Sigmoid colon (tissue), 7 donors: Measurements from ENCODE around the gene SLC4A1AP. TPM values are rescaled to one million over a fixed set of nuclear protein-coding genes. Genes with fewer than 3 reads are reported as not detected.

Experiments
- DNase-seq: peaks from one replicate; pipeline ENCODE4 v3.0.0-alpha.2; 2019
- H3K27ac ChIP-seq, 4 donors: fragments of 200-600 bp; sonication (generic); one replicate each; pipeline ENCODE4 v1.5.1; 2016 to 2019; ENCODE audit warnings: mild to moderate bottlenecking in 1 of 4
- H3K27me3 ChIP-seq, 3 donors: fragments of 200-600 bp; sonication (generic); one replicate each; pipeline ENCODE4 v1.5.1; 2019; ENCODE audit warnings: mild to moderate bottlenecking in 1 of 3
- H3K36me3 ChIP-seq, 4 donors: fragments of 200-600 bp; sonication (generic); one replicate each; pipeline ENCODE4 v1.5.1; 2016 to 2019
- H3K4me1 ChIP-seq, 4 donors: fragments of 200-600 bp; sonication (generic); one replicate each; pipeline ENCODE4 v1.5.1; 2017 to 2019
- H3K4me3 ChIP-seq, 4 donors: fragments of 200-600 bp; sonication (generic); one replicate each; pipeline ENCODE4 v1.5.1; 2017 to 2019; ENCODE audit warnings: mild to moderate bottlenecking in 2 of 4, moderate library complexity in 1 of 4
- H3K9me3 ChIP-seq, 4 donors: fragments of 200-600 bp in 3 of 4; sonication (generic) in 3 of 4; one replicate each; pipeline versions ENCODE4 v1.5.1 to v1.6.1; 2013 to 2019
- CTCF ChIP-seq, 4 experiments: fragments of 450-650 bp in 3 of 4; fragments of 200-600 bp in 1 of 4; IDR thresholded peaks; one replicate each; pipeline ENCODE4 v1.5.1; 2016 to 2019; ENCODE audit warnings: antibody characterized with exemption in 4 of 4, mild to moderate bottlenecking in 3 of 4, moderate library complexity in 2 of 4
- EP300 ChIP-seq, 4 donors: sonication (generic); formaldehyde crosslinking; IDR thresholded peaks; one replicate each; pipeline ENCODE4 v1.6.1; 2017; ENCODE audit warnings: antibody characterized with exemption in 4 of 4
- POLR2A ChIP-seq, 2 donors: fragments of 450-650 bp; IDR thresholded peaks; one replicate each; pipeline ENCODE4 v1.6.1; 2016; ENCODE audit warnings: antibody characterized with exemption in 2 of 2, mild to moderate bottlenecking in 2 of 2, moderate library complexity in 2 of 2
- POLR2AphosphoS5 ChIP-seq, 4 donors: sonication (generic); formaldehyde crosslinking; IDR thresholded peaks; one replicate each; pipeline ENCODE4 v1.6.1; 2017; ENCODE audit warnings: antibody characterized with exemption in 4 of 4
- WGBS, 2 donors: extraction: QIAGEN DNeasy Blood & Tissue Kit; methylation state at CpG; one replicate each; pipeline ENCODE4 v1.1.7; 2013; 5-methylcytosine and 5-hydroxymethylcytosine counted together
- intact Hi-C: fragments of 100-400 bp; cut with DNase I; formaldehyde crosslinking; loops from one replicate; pipeline ENCODE4 v1.15.1; 2023
- polyA plus RNA-seq, 3 donors: library from polyadenylated mRNA; stranded (reverse); fragments of 200-250 nt; gene quantifications; one replicate each; pipeline ENCODE4 v1.2.3, GENCODE V29; 2013
- total RNA-seq, 4 donors: library from RNA; depleted of rRNA; stranded (reverse); fragments of >200 nt; gene quantifications; one replicate each; pipeline ENCODE4 v1.1.0, GENCODE V29; 2016
- donor health status: healthy with polysubstance abuse.
- donor health status: Bipolar disorder and iron deficiency.
- donor health status: healthy.

SLC4A1AP gene
- total and polyA plus RNA-seq, 7 donors, result 10.2 to 21.4 (median 16.0) TPM

- Histone ChIP-seq H3K4me1 (peaks cover 0 to 6% (median 0%) of the 10 kb centered on the region in 4 donors), H3K27ac (no peak overlapping the region), H3K4me3 (no peak overlapping the region), H3K36me3 (peaks cover 33 to 99% (median 57%) of the 10 kb centered on the region in 4 donors), H3K9me3 (no peaks in the 10 kb centered on the region), H3K27me3 (no peaks in the 10 kb centered on the region)
- 94 to 97% methylated on average over 7 of the region's 7 CpGs for WGBS, 2 donors
- intact Hi-C loops, result no loop called here
- no peak for DNase-seq
- TF ChIP-seq POLR2AphosphoS5 (IDR thresholded peaks at IDR 0.05) (no peak), CTCF (IDR thresholded peaks at IDR 0.05) (no peak), POLR2A (IDR thresholded peaks at IDR 0.05) (no peak), EP300 (IDR thresholded peaks at IDR 0.05) (no peak)
These were observed 8.3 kb upstream of the SLC4A1AP start for GRCh38 chr2:27655155-27655951.

DNA sequence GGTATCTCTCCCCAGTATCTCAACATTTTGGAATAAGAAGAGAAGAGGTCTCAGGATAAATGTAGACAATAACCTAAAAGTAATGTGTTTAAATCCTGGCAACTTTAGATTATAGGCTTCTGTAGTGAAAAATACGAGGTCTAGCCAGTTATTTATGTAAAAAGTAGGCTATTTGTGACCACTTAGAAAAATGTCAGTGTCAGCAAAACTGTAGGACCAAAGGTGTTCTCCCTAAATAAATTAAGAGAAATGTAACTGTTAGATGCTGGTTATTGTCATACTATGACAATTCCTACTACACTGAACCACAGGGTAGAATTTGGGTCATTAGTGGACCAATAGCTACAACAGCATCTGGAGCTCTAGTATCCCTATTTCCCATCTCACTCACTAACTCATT is 2.3 kb upstream of the SLC4A1AP start:
- no peaks in the 10 kb centered on the region for H3K9me3 ChIP-seq
- intact Hi-C loops, result no loop called here
- H3K4me3 ChIP-seq, result no peak overlapping the region
- no peak for DNase-seq
- TF ChIP-seq EP300 (IDR thresholded peaks at IDR 0.05) (no peak), CTCF (IDR thresholded peaks at IDR 0.05) (no peak), POLR2A (IDR thresholded peaks at IDR 0.05) (no peak), POLR2AphosphoS5 (IDR thresholded peaks at IDR 0.05) (no peak)
- H3K27ac ChIP-seq, result no peak overlapping the region
- no peaks in the 10 kb centered on the region for H3K27me3 ChIP-seq
- peaks cover 9 to 50% (median 30%) of the 10 kb centered on the region in 4 donors for H3K36me3 ChIP-seq
- peaks cover 0 to 36% (median 29%) of the 10 kb centered on the region in 4 donors for H3K4me1 ChIP-seq
- WGBS, 2 donors, result 91% methylated on average over 1 of the region's 1 CpG

DNA sequence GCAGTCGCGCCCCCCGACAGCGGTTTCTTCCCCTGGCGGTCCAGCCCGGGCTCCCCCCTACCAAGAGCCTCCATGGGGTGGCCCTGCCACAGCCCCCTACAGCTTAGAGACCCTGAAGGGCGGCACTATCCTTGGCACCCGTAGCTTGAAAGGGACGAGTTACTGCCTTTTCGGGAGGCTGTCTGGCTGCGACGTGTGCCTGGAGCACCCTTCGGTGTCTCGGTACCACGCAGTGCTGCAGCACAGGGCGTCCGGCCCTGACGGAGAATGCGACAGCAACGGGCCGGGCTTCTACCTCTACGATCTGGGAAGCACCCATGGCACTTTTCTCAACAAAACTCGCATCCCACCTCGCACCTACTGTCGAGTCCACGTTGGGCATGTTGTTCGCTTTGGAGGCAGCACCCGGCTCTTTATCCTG is 475 bp downstream of the SLC4A1AP start:
- intact Hi-C loops, result no loop called here
- H3K4me1 ChIP-seq, result peaks cover 0 to 37% (median 29%) of the 10 kb centered on the region in 4 donors

GRCh38 chr2:27664622-27665363 is 1.1 kb downstream of the SLC4A1AP start:
- intact Hi-C loops, result no loop called here
- peak overlapping the region; percentile 74 to 82 (median 76) for H3K4me3 ChIP-seq
- DNase-seq, result no peak
- H3K9me3 ChIP-seq, result no peaks in the 10 kb centered on the region
- H3K4me1 ChIP-seq, result peaks cover 0 to 35% (median 29%) of the 10 kb centered on the region in 4 donors
- TF ChIP-seq POLR2A (IDR thresholded peaks at IDR 0.05), result no peak
- peaks cover 12 to 50% (median 34%) of the 10 kb centered on the region in 4 donors for H3K36me3 ChIP-seq
- no peaks in the 10 kb centered on the region for H3K27me3 ChIP-seq
- 85 to 87% methylated on average over 16 of the region's 16 CpGs for WGBS, 2 donors
- H3K27ac ChIP-seq, result peak overlapping the region in 1 of 4 donors; percentile 91

More for the DNA sequence above, 475 bp downstream of the SLC4A1AP start:
- Histone ChIP-seq H3K36me3 (peaks cover 9 to 50% (median 33%) of the 10 kb centered on the region in 4 donors), H3K27ac (peak overlapping the region; percentile 87 to 92 (median 91)), H3K4me3 (peak overlapping the region; percentile 74 to 82 (median 76)), H3K9me3 (no peaks in the 10 kb centered on the region), H3K27me3 (no peaks in the 10 kb centered on the region)
- 3% methylated on average over 28 of the region's 28 CpGs for WGBS, 2 donors
- no peak for DNase-seq
- TF ChIP-seq POLR2AphosphoS5 (IDR thresholded peaks at IDR 0.05) (no peak), EP300 (IDR thresholded peaks at IDR 0.05) (no peak), CTCF (IDR thresholded peaks at IDR 0.05) (no peak), POLR2A (IDR thresholded peaks at IDR 0.05) (no peak)

DNA sequence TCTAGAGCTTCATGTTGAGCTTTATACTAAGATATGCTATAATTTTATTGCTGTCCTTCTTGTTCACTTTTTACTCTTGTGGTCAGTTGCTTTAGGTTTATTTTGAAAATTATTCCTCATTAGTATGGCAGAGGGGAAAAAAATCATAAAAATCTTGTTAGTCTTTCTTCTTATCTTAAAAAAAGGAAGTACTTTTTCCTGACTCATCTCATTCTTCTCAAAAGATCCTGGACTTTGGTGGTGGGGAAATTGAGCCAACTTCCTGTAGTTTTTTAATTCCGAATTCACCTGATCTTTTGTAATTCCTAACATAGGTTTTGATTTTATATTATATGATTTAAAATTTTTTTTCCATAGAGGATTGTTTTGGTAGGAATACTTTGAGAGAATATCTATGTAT is 3.8 kb downstream of the SLC4A1AP start:
- Histone ChIP-seq H3K4me1 (peaks cover 0 to 27% (median 24%) of the 10 kb centered on the region in 4 donors), H3K27ac (no peak overlapping the region), H3K9me3 (no peaks in the 10 kb centered on the region), H3K4me3 (no peak overlapping the region), H3K27me3 (no peaks in the 10 kb centered on the region), H3K36me3 (peaks cover 12 to 61% (median 26%) of the 10 kb centered on the region in 4 donors)
- no peak for TF ChIP-seq POLR2A (IDR thresholded peaks at IDR 0.05)
- TF ChIP-seq EP300 (IDR thresholded peaks at IDR 0.05), result no peak
- no peak for TF ChIP-seq POLR2AphosphoS5 (IDR thresholded peaks at IDR 0.05)
- TF ChIP-seq CTCF (IDR thresholded peaks at IDR 0.05), result no peak
- DNase-seq, result no peak
- WGBS, 2 donors, result 66 to 88% methylated on average over 1 of the region's 1 CpG
- intact Hi-C loops, result no loop called here
